HG03354 (cell line): ENCODE measurements around the gene NDUFV3.

ENCODE experiments used
- ATAC-seq: cut with Tn5 transposase; IDR thresholded peaks from one replicate; pipeline ENCODE4 v1.9.1; 2021; ENCODE audit warnings: mild to moderate bottlenecking; ENCODE audit not compliant: unreplicated experiment, poor library complexity, severe bottlenecking

NDUFV3 gene

DNA sequence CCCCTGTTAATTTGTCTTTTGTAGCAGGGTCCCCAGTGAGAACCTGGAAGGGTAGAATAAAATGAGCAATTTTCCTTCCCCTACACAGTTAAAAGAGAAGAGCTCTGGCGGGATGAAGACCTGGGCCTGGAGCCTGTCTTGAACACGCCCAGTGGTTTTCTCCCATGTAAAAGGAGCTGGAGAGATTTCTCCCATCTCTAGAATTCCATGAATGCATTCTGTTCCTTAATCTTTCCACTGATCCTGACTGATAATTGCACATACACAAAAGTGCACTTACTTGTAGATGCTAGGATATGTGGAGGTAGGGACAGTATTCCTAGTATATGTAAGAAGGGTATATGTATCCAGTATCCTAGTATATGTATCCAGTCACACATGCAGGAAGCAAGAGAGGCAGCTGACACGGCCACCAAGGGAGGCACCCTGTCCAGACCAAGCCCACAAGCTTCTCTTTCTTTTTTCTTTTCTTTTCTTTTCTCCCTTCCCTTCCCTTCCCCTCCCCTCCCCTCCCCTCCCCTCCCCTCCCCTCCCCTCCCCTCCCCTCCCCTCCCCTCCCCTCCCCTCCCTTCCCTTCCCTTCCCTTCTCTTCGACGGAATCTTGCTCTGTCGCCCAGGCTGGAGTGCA lies 69.4 kb downstream of the NDUFV3 start:
- no peak for ATAC-seq
